NCI-H69 (cell line): ENCODE measurements around the gene UBE2D2.
A peak's percentile ranks its signal among the peaks of the same experiment; 100 is the strongest.
"Not testable (repeated sequence)": the region's sequence is repeated elsewhere in the genome, so short reads cannot be mapped to it uniquely, and the experiment has no call there.

ENCODE experiments used
- DNase-seq: peaks from one replicate; lab custom pipeline; 2025; lab: John Stamatoyannopoulos, UW

UBE2D2 gene

GRCh38 chr5:139549162-139549894 is 11.8 kb upstream of the UBE2D2 start:
- no peak for DNase-seq

GRCh38 chr5:139550051-139550872 is 10.9 kb upstream of the UBE2D2 start:
- not testable (repeated sequence) for DNase-seq

- DNase-seq: no peak
These were observed 9.8 kb upstream of the UBE2D2 start for GRCh38 chr5:139551191-139551889.

- no peak for DNase-seq
These were observed 8.1 kb upstream of the UBE2D2 start for GRCh38 chr5:139552893-139553575.

- no peak for DNase-seq
These were observed 6.9 kb upstream of the UBE2D2 start for GRCh38 chr5:139554264-139554663.

- no peak for DNase-seq
These were observed 3.3 kb upstream of the UBE2D2 start for GRCh38 chr5:139557811-139558210.

GRCh38 chr5:139561655-139562451 is 714 bp downstream of the UBE2D2 start:
- DNase-seq: peak; percentile 82

GRCh38 chr5:139562847-139563246 is 1.7 kb downstream of the UBE2D2 start:
- DNase-seq: peak; percentile 19

- no peak for DNase-seq
These were observed 4.5 kb downstream of the UBE2D2 start for GRCh38 chr5:139565411-139566305.

- no peak for DNase-seq
These were observed 5.5 kb downstream of the UBE2D2 start for GRCh38 chr5:139566611-139567010.

GRCh38 chr5:139569270-139569955 is 8.3 kb downstream of the UBE2D2 start:
- no peak for DNase-seq

- DNase-seq: no peak
These were observed 10.4 kb downstream of the UBE2D2 start for GRCh38 chr5:139571543-139571942.

GRCh38 chr5:139571966-139572365 is 10.8 kb downstream of the UBE2D2 start:
- DNase-seq: no peak

- DNase-seq: peak; percentile 48
These were observed 13.6 kb downstream of the UBE2D2 start for GRCh38 chr5:139574641-139575312.

GRCh38 chr5:139575313-139575646 is 14.1 kb downstream of the UBE2D2 start:
- no peak for DNase-seq

GRCh38 chr5:139575751-139576150 is 14.6 kb downstream of the UBE2D2 start:
- no peak for DNase-seq

GRCh38 chr5:139577689-139578290 is 16.7 kb downstream of the UBE2D2 start:
- peak; percentile 64 for DNase-seq

- no peak for DNase-seq
These were observed 17.2 kb downstream of the UBE2D2 start for GRCh38 chr5:139578325-139578724.

GRCh38 chr5:139582181-139582580 is 21.0 kb downstream of the UBE2D2 start:
- not testable (repeated sequence) for DNase-seq
